ENCODE measurements around the gene FZR1.
"Not testable (repeated sequence)": the region's sequence is repeated elsewhere in the genome, so short reads cannot be mapped to it uniquely, and the experiment has no call there.

FZR1 gene

DNA sequence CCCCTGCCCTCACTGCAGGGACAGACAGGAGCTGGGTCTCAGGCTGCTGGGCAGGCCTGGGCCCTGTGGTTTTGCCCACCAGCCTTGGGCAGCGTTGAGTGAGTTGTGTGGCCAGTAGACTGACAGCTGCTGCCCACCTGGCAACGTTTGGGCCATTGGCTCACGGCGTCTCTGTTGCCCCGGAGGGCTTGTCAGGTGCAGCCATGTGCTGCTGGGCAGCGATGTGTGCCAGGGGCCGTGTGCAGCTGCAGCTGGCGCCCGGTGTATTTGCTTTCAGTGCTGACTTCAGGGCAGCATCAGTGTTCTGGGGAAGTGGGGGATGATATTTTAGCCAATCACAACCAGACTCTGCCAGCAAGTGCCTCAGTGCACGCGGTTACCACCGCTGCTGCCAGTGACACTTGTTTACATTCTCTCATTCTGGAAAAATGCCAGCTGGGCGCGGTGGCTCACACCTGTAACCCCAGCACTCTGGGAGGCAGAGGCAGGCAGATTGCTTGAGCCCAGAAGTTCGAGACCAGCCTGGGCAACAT is 10.6 kb downstream of the FZR1 start:
- DNase-seq, result no peak

DNA sequence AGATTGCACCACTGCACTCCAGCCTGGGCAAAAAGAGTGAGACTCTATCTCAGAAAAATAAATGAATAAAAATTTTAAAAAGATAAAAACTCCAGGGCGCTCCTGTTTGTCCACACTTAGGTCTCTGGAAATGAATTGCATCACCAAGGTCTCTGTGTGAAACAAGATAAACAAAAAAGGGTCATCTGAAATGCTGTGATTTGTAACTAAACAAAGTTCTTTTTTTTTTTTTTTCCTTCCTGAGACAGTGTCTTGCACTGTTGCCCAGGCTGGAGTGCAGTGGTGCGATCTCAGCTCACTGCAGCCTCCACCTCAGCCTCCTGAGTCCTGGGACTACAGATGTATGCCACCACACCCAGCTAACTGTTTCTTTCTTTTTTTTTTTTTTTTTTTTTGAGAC is 11.5 kb downstream of the FZR1 start:
- no peak for DNase-seq

DNA sequence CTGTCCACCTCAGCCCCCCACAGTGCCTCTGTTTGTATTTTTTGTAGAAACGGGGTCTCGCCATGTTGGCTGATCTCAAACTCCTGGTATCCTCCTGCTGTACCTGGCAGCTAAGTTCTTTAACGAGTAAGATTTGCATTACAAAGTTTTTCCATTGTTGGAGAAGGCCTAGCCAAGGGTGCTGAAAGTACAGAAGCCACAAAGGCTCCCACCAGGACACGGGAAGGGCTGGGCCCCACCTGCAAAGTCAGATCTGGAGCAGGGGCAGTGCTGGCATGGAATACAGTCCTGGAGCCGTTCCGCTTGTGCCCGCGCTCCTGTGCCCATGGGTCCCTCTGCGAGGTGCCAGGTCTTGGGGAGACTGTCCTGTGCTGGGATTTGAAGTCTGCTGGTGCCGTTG is 12.1 kb downstream of the FZR1 start:
- no peak for DNase-seq

DNA sequence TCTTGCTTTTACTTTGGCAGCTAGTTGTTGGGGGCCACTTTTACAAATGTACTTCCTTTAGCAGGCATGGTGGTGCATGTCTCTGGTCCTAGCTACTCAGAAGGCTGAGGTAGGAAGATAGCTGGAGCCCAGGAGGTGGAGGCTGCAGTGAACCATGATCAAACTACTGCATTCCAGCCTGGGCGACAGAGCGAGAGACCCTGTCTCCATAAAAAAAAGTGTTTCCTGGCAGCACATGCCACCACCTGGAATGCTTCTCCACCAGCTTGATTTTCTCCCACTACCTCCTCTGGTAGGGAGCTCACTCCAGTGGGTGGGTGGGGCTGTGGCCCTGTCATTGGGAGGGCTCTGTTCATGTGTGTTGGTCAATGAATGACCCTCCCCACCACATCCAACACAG is 12.5 kb downstream of the FZR1 start:
- no peak for DNase-seq

DNA sequence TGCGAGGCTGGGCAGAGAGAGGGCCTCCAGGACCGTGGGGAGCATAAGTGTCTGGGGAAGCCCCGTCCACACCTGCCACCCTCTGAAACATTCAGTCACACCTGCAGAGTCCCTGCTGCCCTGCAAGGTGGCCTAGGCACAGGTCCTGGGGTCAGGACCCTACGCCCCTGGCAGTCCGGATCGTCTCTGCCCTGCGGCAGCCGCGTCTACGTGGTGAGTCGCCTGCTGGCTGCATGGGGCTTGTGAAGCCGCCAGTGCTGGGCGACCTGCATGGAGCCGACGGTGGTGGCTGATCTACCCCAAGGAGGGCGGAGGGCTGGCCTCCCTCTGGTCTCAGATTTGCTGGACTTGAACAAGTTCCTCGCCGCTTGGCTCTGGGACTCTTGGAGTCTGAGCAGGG is 13.0 kb downstream of the FZR1 start:
- DNase-seq, result no peak

DNA sequence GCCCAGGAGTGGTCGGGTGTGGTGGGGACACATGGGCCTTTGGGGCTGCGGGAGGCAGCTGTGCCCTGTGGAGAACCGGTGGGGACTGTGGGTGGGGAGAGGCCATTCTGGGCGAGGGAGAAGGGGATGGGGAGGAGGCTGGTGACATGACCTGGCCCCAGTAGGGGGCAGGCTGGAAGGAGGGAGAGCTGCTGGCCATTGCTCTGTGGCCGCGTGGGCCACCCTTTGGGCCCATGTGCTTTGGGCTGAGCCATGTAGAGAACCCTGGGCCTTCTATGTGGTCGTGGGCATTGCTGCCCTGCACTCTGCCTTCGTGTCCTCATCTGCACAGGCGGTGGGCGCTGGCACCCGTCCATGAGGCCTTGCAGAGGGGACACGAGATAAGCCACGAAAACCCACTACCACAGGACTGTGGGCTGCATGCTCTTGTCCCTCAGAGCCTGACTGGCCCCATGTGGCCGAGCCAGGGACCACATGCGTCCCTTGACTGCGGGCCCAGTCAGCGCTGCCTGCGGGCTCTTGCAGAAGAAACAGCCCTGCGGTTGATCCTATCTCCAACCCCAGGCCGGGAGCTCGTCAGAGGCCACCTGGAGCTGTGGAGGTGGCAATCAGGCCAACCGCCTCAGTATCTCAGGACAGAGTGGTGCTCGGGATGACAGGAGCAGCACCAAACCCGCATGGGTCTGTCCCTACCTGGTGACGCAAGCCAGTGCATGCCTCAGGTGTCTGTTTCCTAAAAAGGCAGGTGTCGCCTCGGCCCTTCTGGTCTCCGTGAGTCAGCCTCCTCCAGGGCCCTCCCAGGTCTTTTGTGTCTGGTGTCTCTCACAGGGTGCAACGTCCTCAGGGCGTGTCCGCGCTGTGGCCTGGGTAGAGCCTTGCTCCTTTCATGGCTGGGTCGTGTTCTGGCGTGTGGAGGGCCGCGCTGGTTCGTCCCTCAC is 14.3 kb downstream of the FZR1 start:
- DNase-seq, result no peak

DNA sequence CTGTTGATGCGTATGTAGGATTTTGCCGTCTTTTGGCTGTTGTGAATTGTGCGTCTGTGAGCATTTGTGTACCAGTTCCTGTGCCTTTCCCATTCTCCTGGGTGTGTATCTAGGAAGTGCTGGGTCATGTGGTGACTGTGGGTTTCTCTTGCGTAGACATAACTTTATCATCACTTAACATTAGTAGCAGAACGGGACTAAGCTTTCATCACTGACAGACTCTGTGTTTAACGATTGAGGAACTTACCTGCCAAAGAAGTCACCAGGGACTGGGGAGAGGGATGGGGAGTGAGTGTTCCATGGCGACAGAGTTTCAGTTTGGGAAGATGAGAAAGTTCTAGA is 15.0 kb downstream of the FZR1 start:
- no peak for DNase-seq

DNA sequence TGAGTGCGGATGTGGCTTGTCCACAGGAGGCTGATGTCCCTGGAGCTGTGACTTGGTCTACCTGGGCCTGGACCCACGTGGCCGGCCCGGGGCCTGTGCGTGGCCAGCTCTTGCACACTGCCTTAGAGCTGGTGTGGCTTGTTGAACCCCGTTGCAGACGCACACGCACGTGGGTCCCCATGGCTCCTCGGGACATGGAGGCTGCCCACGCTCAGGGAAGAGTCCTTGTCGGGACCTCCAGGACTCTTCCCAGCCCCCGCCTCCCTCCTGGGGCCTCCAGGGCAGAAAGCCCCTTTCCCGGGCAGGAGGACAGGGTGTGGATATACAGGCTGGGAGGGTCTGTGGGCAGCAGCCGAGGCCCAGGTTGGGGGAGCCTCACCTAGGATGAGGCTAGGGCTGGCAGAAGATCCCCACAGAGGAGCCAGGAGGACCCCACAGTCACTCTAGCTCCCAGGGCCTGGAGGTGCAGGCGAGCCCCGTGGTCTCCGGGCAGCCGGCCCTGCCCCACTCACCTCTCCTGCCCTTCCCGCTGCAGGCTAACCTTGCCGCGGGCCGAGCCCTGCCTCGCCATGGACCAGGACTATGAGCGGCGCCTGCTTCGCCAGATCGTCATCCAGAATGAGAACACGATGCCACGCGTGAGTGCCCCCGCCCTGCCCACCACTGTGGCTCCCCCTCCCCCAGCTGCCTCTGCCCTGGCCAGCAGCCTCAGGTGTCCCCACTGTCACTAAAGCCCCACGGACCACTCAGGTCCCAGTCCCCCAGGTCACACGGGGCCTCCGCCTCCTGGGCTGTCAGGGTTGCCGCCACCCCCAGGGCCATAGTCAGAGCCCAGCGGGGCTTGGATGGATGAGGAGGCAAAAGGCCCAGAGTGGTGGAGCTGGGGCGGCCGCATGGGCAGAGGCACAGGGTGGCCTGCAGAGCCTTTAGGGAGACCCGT is 16.6 kb downstream of the FZR1 start:
- no peak for DNase-seq

DNA sequence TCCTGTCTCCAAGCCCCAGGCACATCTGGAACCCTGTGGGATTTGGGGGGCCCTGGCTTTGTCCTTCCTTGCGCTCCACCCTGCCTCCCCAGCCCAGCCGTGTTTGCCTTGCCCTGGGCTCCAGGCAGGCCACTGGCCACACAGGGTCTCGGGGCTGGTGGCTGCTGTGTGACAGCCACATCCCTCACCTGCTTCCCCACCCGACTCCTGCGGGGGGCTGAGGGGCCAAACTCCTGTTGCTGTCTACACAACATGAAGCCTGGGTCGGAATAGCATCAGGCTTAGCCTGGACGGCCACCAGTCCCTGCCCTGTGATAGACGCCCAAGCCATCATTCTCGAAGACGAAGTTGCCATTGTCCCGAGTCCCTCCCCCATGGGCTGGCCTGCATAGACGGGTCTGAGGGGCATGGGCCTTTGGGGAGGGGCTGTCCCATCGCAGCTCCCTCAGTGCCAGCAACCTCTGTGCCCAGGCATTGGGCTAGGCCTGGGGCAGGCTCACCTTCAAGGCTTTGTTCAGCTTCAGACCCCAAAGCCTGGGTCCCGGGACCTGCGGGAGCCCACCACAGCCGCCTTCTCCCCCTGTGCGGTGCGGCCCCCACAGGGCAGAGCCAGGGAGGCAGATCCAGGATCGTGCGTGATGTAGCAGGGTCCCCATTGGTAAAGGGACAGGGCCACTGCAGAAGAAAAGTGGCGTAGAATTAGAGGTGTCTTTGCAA is 17.4 kb downstream of the FZR1 start:
- no peak for DNase-seq

DNA sequence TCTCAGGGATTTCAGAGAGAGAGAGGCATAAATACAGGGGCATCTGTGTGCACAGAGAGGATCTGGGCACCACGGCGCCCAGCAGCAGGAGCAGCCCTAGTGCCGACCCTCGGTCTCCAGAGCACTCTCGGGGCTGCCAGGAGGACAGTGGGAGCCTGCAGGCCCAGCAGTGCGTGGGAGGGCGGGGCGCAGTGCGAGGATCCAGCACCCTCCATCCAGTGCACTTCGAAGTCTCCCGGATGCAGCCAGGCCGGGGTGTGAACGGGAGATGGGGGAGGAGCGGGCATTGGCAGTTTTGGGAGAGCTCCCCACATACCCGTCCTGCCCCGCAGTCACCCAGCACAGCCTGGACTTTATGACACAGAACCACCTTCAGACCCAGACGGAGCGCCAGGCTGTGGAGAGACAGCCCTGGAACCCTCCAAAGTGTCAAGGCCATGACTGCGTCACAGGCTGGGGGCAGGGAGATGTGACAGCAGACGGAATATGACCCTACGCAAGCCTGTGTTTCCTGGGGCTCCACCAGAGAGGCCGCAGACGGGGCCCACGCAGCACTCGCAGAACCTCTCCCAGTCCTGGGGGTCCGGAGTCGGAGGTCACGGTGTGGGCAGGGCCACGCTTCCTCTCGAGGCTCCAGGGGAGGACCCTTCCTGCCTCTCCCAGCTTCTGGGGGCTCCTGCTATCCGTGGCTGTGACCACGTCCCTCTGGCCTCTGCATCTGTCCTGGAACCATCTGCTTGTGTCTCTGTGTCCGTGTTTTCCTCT is 18.1 kb downstream of the FZR1 start:
- DNase-seq, result no peak

DNA sequence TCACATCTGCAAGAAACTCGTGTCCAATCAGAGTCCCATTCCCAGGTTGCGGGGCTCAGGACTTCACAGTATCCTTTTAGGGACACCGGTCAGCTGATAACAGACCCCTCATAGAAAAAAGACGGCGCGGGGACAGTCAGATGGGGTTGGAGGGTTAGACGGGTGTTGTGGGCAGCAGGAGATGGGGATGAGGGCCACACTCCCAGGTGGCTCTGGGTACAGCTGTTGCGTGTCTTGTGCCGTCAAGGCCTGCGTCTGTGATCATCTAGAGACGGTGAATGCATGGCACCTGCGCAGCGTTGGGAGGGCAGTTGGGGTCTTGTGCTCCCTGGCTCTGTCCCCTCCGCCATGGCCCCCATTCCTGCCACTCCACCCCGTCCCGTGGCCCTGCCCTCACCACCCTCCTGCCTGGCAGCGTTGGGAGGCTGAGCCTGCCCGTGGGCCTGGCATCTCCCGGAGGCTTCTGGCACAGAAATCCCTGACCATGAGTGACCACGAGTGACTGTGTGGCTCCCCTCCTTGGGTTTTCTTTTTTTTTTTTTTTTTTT is 18.9 kb downstream of the FZR1 start:
- DNase-seq, result no peak

DNA sequence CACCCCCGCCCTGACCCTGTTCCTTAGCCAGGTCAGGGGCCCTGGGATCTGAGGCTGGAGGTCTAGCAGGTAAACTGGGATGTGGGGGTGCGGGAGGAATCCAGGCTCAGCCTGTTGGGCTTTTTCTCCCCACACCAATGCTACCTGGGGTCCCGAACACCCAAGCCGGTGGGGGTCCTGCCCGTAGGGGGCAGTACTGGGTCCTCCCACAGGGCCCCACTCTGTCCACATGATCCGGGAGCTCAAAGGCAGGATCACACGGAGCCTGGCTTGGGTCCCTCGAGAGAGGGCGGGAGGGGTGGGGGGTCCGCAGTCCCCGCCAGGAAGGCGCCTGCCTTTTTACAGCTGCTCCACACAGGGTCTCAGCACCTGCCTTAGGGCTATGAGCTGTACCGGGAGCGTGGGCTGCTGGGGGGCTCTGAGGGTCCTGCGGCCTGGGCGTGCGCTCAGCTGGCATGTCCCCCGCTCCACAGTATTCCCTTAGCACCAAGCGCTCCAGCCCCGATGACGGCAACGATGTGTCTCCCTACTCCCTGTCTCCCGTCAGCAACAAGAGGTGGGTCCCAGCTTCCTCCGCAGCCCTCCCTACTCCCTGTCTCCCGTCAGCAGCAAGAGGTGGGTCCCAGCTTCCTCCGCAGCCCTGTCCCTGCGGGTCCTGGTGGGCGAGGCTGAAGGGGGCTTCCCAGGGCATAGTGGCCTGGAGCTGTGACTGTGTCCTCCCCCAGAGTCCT is 20.6 kb downstream of the FZR1 start:
- DNase-seq, result no peak

DNA sequence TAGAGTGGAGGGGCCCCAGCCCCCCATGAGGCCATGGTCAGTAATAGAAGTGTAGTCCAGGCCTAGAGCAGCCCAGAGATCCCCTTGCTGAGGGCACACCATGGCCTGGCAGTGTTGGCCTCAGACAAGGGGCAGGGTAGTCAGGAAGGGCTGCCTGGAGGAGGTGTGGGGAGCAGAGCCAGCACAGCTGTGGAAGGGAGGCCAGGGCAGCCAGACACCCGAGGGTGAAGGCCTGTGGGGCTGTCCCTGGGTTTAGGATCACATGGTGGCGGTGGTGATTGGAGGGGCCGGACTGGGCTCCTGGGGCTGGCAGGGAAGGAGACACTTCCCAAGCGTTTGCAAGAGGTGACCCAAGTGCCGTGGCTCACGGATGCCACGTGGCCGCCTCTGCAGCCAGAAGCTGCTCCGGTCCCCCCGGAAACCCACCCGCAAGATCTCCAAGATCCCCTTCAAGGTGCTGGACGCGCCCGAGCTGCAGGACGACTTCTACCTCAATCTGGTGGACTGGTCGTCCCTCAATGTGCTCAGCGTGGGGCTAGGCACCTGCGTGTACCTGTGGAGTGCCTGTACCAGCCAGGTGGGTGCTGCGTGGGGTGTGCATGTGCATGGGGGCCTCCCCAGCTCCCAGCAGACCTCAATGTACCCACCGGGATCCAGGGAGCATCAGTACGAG is 21.3 kb downstream of the FZR1 start:
- DNase-seq, result no peak

DNA sequence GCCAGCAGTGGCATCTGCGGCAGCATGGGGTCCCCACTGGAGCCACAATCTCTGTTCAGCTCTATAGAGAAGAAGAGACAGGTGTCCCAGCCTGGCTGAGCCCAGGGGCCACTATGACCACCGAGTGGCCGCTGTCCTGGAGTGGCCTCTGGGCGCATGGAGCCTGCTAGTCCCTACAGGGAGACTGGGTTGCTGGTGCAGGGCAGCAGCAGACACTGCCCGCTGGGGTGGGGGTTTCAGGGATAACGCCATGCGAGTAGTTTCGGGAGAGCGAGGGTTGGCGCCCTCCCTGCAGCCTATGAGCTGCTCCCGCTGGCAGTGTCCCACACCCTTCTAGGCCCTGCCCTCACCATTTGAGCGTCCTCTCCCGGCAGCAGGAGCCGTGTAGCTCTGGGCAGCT is 22.0 kb downstream of the FZR1 start:
- no peak for DNase-seq

DNA sequence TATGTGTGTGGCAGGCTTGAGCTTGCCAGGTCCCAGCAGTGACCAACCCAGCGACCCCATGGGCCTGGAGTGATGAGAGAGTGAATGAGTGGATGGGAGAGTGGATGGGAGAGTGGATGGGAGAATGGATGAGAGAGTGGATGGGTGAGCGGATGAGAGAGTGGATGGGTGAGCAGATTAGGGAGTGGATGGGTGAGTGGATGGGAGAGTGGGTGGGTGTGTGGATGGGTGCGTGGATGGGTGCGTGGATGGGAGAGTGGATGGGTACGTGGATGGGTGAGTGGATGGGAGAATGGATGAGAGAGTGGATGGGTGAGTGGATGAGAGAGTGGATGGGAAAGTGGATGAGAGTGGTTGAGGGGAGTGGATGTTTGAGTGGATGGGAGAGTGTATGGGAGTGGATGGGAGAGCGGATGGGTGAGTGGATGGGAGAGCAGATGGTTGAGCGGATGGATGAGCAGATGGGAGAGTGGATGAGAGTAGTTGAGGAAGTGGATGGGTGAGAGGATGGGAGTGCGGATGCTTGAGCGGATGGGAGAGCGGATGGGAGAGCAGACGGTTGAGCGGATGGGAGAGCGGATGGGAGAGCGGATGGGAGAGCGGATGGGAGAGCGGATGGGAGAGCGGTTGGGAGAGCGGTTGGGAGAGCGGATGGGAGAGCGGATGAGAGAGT is 22.6 kb downstream of the FZR1 start:
- DNase-seq, result no peak

DNA sequence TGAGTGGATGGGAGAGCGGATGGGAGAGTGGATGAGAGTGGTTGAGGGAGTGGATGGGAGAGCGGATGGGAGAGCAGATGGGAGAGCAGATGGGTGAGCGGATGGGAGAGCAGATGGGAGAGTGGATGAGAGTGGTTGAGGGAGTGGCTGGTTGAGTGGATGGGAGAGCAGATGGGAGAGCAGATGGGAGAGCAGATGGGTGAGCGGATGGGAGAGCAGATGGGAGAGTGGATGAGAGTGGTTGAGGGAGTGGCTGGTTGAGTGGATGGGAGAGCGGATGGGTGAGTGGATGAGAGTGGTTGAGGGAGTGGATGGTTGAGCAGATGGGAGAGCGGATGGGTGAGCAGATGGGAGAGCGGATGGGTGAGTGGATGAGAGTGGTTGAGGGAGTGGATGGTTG is 23.2 kb downstream of the FZR1 start:
- not testable (repeated sequence) for DNase-seq

DNA sequence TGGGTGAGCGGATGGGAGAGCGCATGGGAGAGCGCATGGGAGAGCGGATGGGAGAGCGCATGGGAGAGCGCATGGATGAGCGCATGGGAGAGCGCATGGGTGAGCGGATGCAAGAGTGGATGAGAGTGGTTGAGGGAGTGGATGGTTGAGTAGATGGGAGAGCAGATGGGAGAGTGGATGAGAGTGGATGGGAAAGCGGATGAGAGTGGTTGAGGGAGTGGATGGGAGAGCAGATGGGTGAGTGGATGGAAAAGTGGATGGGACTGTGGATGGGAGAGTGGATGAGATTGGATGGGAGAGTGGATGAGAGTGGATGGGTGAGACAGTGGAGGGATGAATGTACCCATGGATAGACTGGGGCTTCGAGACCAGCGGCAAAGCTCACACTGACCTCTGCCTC is 24.3 kb downstream of the FZR1 start:
- DNase-seq, result no peak

DNA sequence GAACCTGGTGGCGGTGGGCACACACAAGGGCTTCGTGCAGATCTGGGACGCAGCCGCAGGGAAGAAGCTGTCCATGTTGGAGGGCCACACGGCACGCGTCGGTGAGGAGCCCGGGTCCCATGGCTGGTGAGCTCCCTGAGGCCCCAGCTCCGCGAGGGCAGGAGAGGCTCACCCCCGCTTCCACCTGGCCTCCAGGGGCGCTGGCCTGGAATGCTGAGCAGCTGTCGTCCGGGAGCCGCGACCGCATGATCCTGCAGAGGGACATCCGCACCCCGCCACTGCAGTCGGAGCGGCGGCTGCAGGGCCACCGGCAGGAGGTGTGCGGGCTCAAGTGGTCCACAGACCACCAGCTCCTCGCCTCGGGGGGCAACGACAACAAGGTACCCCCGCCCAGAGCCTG is 25.6 kb downstream of the FZR1 start:
- DNase-seq, result no peak

DNA sequence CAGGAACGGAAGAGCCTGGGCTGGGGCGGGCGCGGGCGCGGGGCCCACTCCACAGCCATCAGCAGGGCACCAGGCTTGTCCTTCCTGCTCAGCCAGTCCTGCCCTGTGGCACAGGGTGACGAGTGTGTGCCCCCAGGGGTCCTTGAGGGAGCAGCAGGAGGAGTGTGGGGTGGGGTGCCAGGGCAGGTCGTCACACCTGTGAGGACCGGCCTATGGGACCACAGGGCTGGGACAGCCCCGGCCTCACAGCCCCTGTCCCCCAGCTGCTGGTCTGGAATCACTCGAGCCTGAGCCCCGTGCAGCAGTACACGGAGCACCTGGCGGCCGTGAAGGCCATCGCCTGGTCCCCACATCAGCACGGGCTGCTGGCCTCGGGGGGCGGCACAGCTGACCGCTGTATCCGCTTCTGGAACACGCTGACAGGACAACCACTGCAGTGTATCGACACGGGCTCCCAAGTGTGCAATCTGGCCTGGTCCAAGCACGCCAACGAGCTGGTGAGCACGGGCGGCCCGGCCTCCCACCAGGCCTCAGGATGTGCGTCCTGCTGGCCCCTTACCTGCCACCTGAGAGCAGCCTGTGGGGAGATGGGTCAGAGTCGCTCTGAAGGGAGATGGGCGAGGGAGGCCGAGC is 26.2 kb downstream of the FZR1 start:
- no peak for DNase-seq

DNA sequence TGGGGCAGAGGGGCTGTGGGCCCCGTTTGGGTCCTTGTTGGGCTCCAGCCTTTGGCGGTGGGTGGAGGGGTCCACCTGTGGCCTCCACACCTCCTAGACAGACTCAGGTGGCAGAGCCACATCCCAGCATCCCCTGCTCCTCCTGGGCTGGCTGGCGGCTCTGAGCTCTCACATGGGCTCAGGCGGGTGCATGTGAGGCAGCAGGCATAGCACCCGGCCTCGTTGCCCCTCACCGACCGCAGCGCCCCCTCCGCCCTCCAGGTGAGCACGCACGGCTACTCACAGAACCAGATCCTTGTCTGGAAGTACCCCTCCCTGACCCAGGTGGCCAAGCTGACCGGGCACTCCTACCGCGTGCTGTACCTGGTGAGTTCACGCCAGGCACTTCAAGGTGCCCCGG is 26.9 kb downstream of the FZR1 start:
- DNase-seq, result no peak
